ENCODE data around the gene PAWR. TPM values are rescaled to one million over a fixed set of nuclear protein-coding genes. Genes with fewer than 3 reads are reported as not detected.

Gene PAWR
- total RNA-seq, 1 donor from 2014 or later = 69.2 TPM

GRCh38 chr12:79682593-79682992 lies 8.2 kb downstream of the PAWR start:
- DNase-seq (ENCODE audit: low read depth) (no peak), FAIRE-seq (no peak)
- TF ChIP-seq CTCF (IDR thresholded peaks at IDR 0.05; ENCODE audit: insufficient read depth, low read length, severe bottlenecking) = no peak
- no peak overlapping the region for H3K4me3 ChIP-seq (ENCODE audit: low read depth, low read length)
- no peaks in the 10 kb centered on the region for H3K36me3 ChIP-seq (ENCODE audit: control insufficient read depth, insufficient read depth, low read length)
- no peaks in the 10 kb centered on the region for H3K27me3 ChIP-seq (ENCODE audit: control insufficient read depth, insufficient read depth, low read length)

GRCh38 chr12:79681008-79681590 lies 9.7 kb downstream of the PAWR start:
- FAIRE-seq = no peak
- H3K27me3 ChIP-seq (ENCODE audit: control insufficient read depth, insufficient read depth, low read length) = no peaks in the 10 kb centered on the region
- DNase-seq (ENCODE audit: low read depth) = peak; percentile 87
- TF ChIP-seq CTCF (IDR thresholded peaks at IDR 0.05; ENCODE audit: insufficient read depth, low read length, severe bottlenecking) = no peak
- no peak overlapping the region for H3K4me3 ChIP-seq (ENCODE audit: low read depth, low read length)
- H3K36me3 ChIP-seq (ENCODE audit: control insufficient read depth, insufficient read depth, low read length) = no peaks in the 10 kb centered on the region

- TF ChIP-seq CTCF (IDR thresholded peaks at IDR 0.05; ENCODE audit: insufficient read depth, low read length, severe bottlenecking) = no peak
- H3K36me3 ChIP-seq (ENCODE audit: control insufficient read depth, insufficient read depth, low read length) = peaks cover 1% of the 10 kb centered on the region
- H3K27me3 ChIP-seq (ENCODE audit: control insufficient read depth, insufficient read depth, low read length) = no peaks in the 10 kb centered on the region
- FAIRE-seq (no peak), DNase-seq (ENCODE audit: low read depth) (no peak)
- H3K4me3 ChIP-seq (ENCODE audit: low read depth, low read length) = no peak overlapping the region
Observed at GRCh38 chr12:79680051-79680450, 10.7 kb downstream of the PAWR start.

- DNase-seq (ENCODE audit: low read depth) (peak; percentile 43), FAIRE-seq (no peak)
Observed at GRCh38 chr12:79678306-79678705, 12.5 kb downstream of the PAWR start.

GRCh38 chr12:79677672-79678071 lies 13.1 kb downstream of the PAWR start:
- peaks cover 1% of the 10 kb centered on the region for H3K36me3 ChIP-seq (ENCODE audit: control insufficient read depth, insufficient read depth, low read length)
- no peak for TF ChIP-seq CTCF (IDR thresholded peaks at IDR 0.05; ENCODE audit: insufficient read depth, low read length, severe bottlenecking)
- FAIRE-seq (no peak), DNase-seq (ENCODE audit: low read depth) (no peak)
- H3K4me3 ChIP-seq (ENCODE audit: low read depth, low read length) = no peak overlapping the region
- no peaks in the 10 kb centered on the region for H3K27me3 ChIP-seq (ENCODE audit: control insufficient read depth, insufficient read depth, low read length)

More at GRCh38 chr12:79678306-79678705, 12.5 kb downstream of the PAWR start:
- Histone ChIP-seq H3K27me3 (ENCODE audit: control insufficient read depth, insufficient read depth, low read length) (no peaks in the 10 kb centered on the region), H3K4me3 (ENCODE audit: low read depth, low read length) (no peak overlapping the region), H3K36me3 (ENCODE audit: control insufficient read depth, insufficient read depth, low read length) (peaks cover 1% of the 10 kb centered on the region)
- TF ChIP-seq CTCF (IDR thresholded peaks at IDR 0.05; ENCODE audit: insufficient read depth, low read length, severe bottlenecking) = no peak

GRCh38 chr12:79676579-79676978 lies 14.2 kb downstream of the PAWR start:
- no peak for TF ChIP-seq CTCF (IDR thresholded peaks at IDR 0.05; ENCODE audit: insufficient read depth, low read length, severe bottlenecking)
- Histone ChIP-seq H3K27me3 (ENCODE audit: control insufficient read depth, insufficient read depth, low read length) (no peaks in the 10 kb centered on the region), H3K4me3 (ENCODE audit: low read depth, low read length) (no peak overlapping the region), H3K36me3 (ENCODE audit: control insufficient read depth, insufficient read depth, low read length) (peaks cover 1% of the 10 kb centered on the region)
- no peak for FAIRE-seq
- no peak for DNase-seq (ENCODE audit: low read depth)
